Panc1 (cell line): Measurements from ENCODE around the gene PANK2. TPM values are rescaled to one million over a fixed set of nuclear protein-coding genes. Genes with fewer than 3 reads are reported as not detected.

ENCODE experiments used
- ATAC-seq: fragments of 200-7000 bp; cut with Tn5 transposase; 2 replicates; pipeline ENCODE4 v1.9.1; 2020; ENCODE audit warnings: mild to moderate bottlenecking, moderate library complexity
- BruUV-seq: library from RNA; stranded (reverse); fragments of 400-500 nt; replicated peaks from 2 replicates; lab custom pipeline; 2021; lab: Mats Ljungman, UMichigan
- CTCF ChIA-PET: fragments of 300-600 bp; sonication (Branson Sonifier 250); formaldehyde crosslinking; loops from one replicate; lab custom pipeline; 2022; ENCODE audit warnings: antibody characterized with exemption; lab: Charles Lee
- POLR2A ChIA-PET: fragments of 300-600 bp; sonication (Branson Sonifier 250); formaldehyde crosslinking; loops from one replicate; lab custom pipeline; 2022; ENCODE audit warnings: antibody characterized with exemption; lab: Charles Lee
- DNase-seq: peaks from one replicate; pipeline ENCODE4 v3.0.0-alpha.2; 2010; ENCODE audit warnings: low read depth, low spot score
- H3K27ac ChIP-seq: 2 replicates; pipeline ENCODE4 v1.5.1; 2011; ENCODE audit warnings: mild to moderate bottlenecking, low read length, inconsistent platforms
- H3K27me3 ChIP-seq: fragments of 200-500 bp; sonication (Bioruptor generic); 2 replicates; pipeline ENCODE4 v1.6.0; 2014; ENCODE audit warnings: low read length, inconsistent platforms; ENCODE audit not compliant: control insufficient read depth, insufficient read depth
- H3K36me3 ChIP-seq: fragments of 200-500 bp; sonication (Bioruptor generic); 2 replicates; pipeline ENCODE4 v1.5.1; 2014; ENCODE audit warnings: inconsistent platforms, mild to moderate bottlenecking, low read length, moderate library complexity; ENCODE audit not compliant: control insufficient read depth, insufficient read depth
- H3K4me1 ChIP-seq: 2 replicates; pipeline ENCODE4 v1.5.1; 2011; ENCODE audit warnings: inconsistent platforms, mild to moderate bottlenecking, low read length, moderate library complexity; ENCODE audit not compliant: control insufficient read depth, insufficient read depth
- H3K4me3 ChIP-seq, 2 experiments: 2 replicates each; pipeline ENCODE4 v1.5.1; 2011 to 2012; ENCODE audit warnings: low read depth in 2 of 2, low read length in 2 of 2, mild to moderate bottlenecking in 2 of 2, inconsistent platforms in 1 of 2, moderate library complexity in 1 of 2
- H3K9me3 ChIP-seq: fragments of 200-500 bp; sonication (Bioruptor generic); 2 replicates; pipeline ENCODE4 v1.5.1; 2014; ENCODE audit warnings: low read depth, mild to moderate bottlenecking, inconsistent platforms, low read length, moderate library complexity; ENCODE audit not compliant: control insufficient read depth, insufficient read depth
- CTCF ChIP-seq: fragments of 450-650 bp; IDR thresholded peaks from 2 replicates; pipeline ENCODE4 v1.5.1; 2017; ENCODE audit warnings: mild to moderate bottlenecking
- POLR2AphosphoS5 ChIP-seq: IDR thresholded peaks from 2 replicates; pipeline ENCODE4 v1.6.1; 2012; ENCODE audit warnings: mild to moderate bottlenecking, low read depth, low read length, moderate library complexity
- REST ChIP-seq, 2 experiments: IDR thresholded peaks; 2 replicates each; pipeline ENCODE4 v1.6.1; 2011 to 2012; ENCODE audit warnings: low read depth in 2 of 2, control low read depth in 1 of 2, low read length in 1 of 2, mild to moderate bottlenecking in 1 of 2, moderate library complexity in 1 of 2; ENCODE audit not compliant: insufficient read depth in 1 of 2
- SIN3A ChIP-seq: IDR thresholded peaks from 2 replicates; pipeline ENCODE4 v1.6.1; 2012; ENCODE audit warnings: low read depth, mild to moderate bottlenecking, low read length, moderate library complexity, borderline replicate concordance; ENCODE audit not compliant: insufficient read depth
- TCF7L2 ChIP-seq: IDR thresholded peaks from 2 replicates; pipeline ENCODE4 v1.6.1; 2011; ENCODE audit warnings: mild to moderate bottlenecking, low read depth, low read length, inconsistent platforms
- in situ Hi-C: cut with HindIII; loops from 2 replicates; pipeline ENCODE4 v1.10.0; 2016; ENCODE audit warnings: low sequenced_read_pairs, low pct_unique_long_range_greater_than_20kb
- intact Hi-C: fragments of 100-400 bp; cut with micrococcal nuclease; formaldehyde crosslinking; loops from one replicate; pipeline ENCODE4 v1.10.0; 2022; ENCODE audit not compliant: unreplicated experiment
- total RNA-seq: library from RNA; stranded (reverse); gene quantifications from one replicate; pipeline ENCODE4 v1.2.1, GENCODE V29; 2021; ENCODE audit not compliant: unreplicated experiment

The PANK2 gene
- total RNA-seq, 1 experiment from 2014 or later: 40.9 TPM

DNA sequence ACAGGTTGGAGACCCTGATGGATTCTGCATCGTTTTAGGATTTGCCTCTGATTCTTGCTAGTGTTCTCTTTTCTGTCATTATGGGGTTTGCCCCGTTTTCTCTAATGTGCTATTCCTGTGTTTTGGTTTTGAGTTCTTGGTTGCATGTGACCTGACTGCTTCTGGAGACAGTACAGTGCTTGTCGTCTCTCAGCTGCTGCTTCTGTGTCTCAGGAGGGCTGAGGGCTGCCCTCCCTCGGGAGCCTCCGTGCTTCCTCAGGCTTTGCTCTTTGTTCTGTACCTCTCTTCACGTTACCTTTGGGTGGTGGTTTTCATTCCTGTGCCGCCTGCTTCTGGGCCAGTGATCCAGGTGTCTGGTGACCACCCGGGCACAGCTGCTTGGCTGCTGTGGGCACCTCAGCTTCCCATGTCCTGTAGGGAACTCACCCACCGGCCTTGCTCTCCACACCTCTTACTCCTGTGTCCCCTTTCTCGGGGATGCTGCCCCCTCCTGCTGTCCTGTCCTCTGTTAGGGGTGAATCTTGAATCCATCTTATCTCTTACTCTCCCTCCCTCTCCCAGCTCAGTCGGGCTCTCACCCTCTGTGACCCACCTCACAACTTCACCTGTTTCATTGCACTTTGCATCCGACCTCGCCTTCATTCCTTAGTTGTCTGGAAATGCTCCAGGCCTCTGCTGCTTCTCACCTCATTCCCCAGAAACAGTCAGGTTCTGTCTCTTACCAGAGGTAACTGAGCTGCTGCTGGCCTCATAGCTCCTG, 33.2 kb downstream of the PANK2 start:
- ChIA-PET POLR2A (no interaction called here), CTCF (no interaction called here)
- in situ Hi-C loops (no loop called here), intact Hi-C loops (no loop called here)
- no peak overlapping the region for H3K27ac ChIP-seq
- DNase-seq (no peak), ATAC-seq (no peak)
- BruUV-seq: no TSS peak
- H3K36me3 ChIP-seq: peaks cover 9% of the 10 kb centered on the region; the same call in 1 of the 2 replicates
- H3K4me3 ChIP-seq: no peak overlapping the region
- no peaks in the 10 kb centered on the region for H3K27me3 ChIP-seq
- H3K9me3 ChIP-seq: no peaks in the 10 kb centered on the region
- TF ChIP-seq REST (IDR thresholded peaks at IDR 0.05; ENCODE audit: insufficient read depth in 1 of 2, low read depth in 2 of 2, low read length in 1 of 2): no peak
- TF ChIP-seq POLR2AphosphoS5: no peak
- TF ChIP-seq CTCF: no peak
- no peak for TF ChIP-seq TCF7L2
- no peak for TF ChIP-seq SIN3A
- H3K4me1 ChIP-seq: no peaks in the 10 kb centered on the region

DNA sequence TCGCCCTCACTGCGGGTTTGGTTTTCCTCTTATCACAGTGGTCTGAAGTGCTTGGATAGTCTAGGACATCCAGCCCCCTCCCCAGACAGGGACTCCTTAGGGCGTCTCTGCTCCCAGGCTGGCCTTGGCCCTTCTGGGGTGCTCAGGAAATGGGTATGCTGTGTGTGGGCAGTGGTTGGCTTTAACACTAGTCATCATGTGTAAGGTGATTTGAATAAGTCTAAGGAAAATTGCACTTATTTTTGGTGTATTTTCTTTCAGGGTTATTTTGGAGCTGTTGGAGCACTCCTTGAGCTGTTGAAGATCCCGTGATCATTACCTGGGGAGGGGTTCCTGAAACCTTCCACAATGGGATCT, 33.8 kb downstream of the PANK2 start:
- intact Hi-C loops: no loop called here
- H3K4me1 ChIP-seq: no peaks in the 10 kb centered on the region; the same call in 1 of the 2 replicates
- TF ChIP-seq POLR2AphosphoS5: no peak
- no peak for TF ChIP-seq SIN3A
- TF ChIP-seq CTCF: no peak
- no peak for TF ChIP-seq TCF7L2
- TF ChIP-seq REST (IDR thresholded peaks at IDR 0.05; ENCODE audit: insufficient read depth in 1 of 2, low read depth in 2 of 2, low read length in 1 of 2): no peak
- BruUV-seq: no TSS peak
- ATAC-seq: no peak
- in situ Hi-C loops: no loop called here
- no peaks in the 10 kb centered on the region for H3K27me3 ChIP-seq
- no peaks in the 10 kb centered on the region for H3K9me3 ChIP-seq
- H3K36me3 ChIP-seq: peaks cover 9% of the 10 kb centered on the region; the same call in 1 of the 2 replicates
- no peak for DNase-seq
- no peak overlapping the region for H3K27ac ChIP-seq
- ChIA-PET POLR2A (no interaction called here), CTCF (no interaction called here)
- H3K4me3 ChIP-seq: no peak overlapping the region
